ENCODE data around the gene MGST2.
A peak's percentile ranks its signal among the peaks of the same experiment; 100 is the strongest.

DNA sequence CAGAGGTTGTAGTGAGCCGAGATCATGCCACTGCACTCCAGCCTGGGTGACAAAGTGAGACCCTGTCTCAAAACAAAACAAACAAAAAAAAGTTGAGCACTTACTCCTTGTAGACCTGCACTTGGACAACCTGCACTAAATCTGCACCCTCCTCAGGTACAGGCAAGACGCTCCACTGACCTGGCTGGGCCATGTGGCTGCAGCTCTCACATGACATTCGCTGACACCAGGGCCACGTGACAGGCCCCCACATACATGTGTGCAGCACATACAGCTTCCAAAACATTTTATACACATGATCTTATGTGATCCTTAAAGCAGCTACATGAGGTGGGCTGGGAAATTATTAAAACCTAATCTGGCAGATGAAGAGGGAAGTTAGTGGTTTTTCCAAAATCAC is 62.5 kb downstream of the MGST2 start:
- TF ChIP-seq CHD4 (IDR thresholded peaks at IDR 0.05) (no peak), TAF1 (IDR thresholded peaks at IDR 0.05; ENCODE audit: borderline replicate concordance, low read depth, low read length) (no peak), TARDBP (IDR thresholded peaks at IDR 0.05; ENCODE audit: borderline replicate concordance) (no peak), POLR2A (IDR thresholded peaks at IDR 0.05; ENCODE audit: low read depth, low read length) (no peak), SMC3 (IDR thresholded peaks at IDR 0.05; ENCODE audit: borderline replicate concordance, low read length) (no peak), BACH1 (IDR thresholded peaks at IDR 0.05; ENCODE audit: borderline replicate concordance) (no peak), POLR2AphosphoS5 (IDR thresholded peaks at IDR 0.05; ENCODE audit: low read length) (no peak), SP1 (IDR thresholded peaks at IDR 0.05; ENCODE audit: low read depth, low read length) (no peak)
- TF ChIP-seq, protein P1, sequence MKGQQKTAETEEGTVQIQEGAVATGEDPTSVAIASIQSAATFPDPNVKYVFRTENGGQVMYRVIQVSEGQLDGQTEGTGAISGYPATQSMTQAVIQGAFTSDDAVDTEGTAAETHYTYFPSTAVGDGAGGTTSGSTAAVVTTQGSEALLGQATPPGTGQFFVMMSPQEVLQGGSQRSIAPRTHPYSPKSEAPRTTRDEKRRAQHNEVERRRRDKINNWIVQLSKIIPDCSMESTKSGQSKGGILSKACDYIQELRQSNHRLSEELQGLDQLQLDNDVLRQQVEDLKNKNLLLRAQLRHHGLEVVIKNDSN (IDR thresholded peaks at IDR 0.05; ENCODE audit: borderline replicate concordance, extremely low read length, insufficient read depth, low read depth, low read length) = peak; percentile 35
- TF ChIP-seq, protein P2, sequence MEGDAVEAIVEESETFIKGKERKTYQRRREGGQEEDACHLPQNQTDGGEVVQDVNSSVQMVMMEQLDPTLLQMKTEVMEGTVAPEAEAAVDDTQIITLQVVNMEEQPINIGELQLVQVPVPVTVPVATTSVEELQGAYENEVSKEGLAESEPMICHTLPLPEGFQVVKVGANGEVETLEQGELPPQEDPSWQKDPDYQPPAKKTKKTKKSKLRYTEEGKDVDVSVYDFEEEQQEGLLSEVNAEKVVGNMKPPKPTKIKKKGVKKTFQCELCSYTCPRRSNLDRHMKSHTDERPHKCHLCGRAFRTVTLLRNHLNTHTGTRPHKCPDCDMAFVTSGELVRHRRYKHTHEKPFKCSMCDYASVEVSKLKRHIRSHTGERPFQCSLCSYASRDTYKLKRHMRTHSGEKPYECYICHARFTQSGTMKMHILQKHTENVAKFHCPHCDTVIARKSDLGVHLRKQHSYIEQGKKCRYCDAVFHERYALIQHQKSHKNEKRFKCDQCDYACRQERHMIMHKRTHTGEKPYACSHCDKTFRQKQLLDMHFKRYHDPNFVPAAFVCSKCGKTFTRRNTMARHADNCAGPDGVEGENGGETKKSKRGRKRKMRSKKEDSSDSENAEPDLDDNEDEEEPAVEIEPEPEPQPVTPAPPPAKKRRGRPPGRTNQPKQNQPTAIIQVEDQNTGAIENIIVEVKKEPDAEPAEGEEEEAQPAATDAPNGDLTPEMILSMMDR (IDR thresholded peaks at IDR 0.05 in 2 of 3, conservative IDR thresholded peaks at IDR 0.05 in 1 of 3; ENCODE audit: control insufficient read depth in 2 of 3, extremely low read depth in 1 of 3, insufficient read depth in 1 of 3, low read depth in 3 of 3, low read length in 3 of 3) = no peak
- TF ChIP-seq, protein P3, sequence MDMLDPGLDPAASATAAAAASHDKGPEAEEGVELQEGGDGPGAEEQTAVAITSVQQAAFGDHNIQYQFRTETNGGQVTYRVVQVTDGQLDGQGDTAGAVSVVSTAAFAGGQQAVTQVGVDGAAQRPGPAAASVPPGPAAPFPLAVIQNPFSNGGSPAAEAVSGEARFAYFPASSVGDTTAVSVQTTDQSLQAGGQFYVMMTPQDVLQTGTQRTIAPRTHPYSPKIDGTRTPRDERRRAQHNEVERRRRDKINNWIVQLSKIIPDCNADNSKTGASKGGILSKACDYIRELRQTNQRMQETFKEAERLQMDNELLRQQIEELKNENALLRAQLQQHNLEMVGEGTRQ (IDR thresholded peaks at IDR 0.05; ENCODE audit: borderline replicate concordance, low read depth, low read length) = no peak
- TF ChIP-seq, protein P4, sequence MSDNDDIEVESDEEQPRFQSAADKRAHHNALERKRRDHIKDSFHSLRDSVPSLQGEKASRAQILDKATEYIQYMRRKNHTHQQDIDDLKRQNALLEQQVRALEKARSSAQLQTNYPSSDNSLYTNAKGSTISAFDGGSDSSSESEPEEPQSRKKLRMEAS (IDR thresholded peaks at IDR 0.05; ENCODE audit: low read depth, low read length) = no peak
- TF ChIP-seq, protein P5, sequence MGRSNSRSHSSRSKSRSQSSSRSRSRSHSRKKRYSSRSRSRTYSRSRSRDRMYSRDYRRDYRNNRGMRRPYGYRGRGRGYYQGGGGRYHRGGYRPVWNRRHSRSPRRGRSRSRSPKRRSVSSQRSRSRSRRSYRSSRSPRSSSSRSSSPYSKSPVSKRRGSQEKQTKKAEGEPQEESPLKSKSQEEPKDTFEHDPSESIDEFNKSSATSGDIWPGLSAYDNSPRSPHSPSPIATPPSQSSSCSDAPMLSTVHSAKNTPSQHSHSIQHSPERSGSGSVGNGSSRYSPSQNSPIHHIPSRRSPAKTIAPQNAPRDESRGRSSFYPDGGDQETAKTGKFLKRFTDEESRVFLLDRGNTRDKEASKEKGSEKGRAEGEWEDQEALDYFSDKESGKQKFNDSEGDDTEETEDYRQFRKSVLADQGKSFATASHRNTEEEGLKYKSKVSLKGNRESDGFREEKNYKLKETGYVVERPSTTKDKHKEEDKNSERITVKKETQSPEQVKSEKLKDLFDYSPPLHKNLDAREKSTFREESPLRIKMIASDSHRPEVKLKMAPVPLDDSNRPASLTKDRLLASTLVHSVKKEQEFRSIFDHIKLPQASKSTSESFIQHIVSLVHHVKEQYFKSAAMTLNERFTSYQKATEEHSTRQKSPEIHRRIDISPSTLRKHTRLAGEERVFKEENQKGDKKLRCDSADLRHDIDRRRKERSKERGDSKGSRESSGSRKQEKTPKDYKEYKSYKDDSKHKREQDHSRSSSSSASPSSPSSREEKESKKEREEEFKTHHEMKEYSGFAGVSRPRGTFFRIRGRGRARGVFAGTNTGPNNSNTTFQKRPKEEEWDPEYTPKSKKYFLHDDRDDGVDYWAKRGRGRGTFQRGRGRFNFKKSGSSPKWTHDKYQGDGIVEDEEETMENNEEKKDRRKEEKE (IDR thresholded peaks at IDR 0.05) = no peak
